Esophagus squamous epithelium (tissue), 4 donors: ENCODE measurements around the gene OOSP1.

Experiments
- POLR2A ChIP-seq, 4 donors: fragments of 450-650 bp; IDR thresholded peaks; one replicate each; pipeline ENCODE4 v1.6.1; 2017; ENCODE audit warnings: antibody characterized with exemption in 4 of 4, mild to moderate bottlenecking in 4 of 4, moderate library complexity in 3 of 4
- TF ChIP-seq, protein P1 (sequence below), 6 experiments: fragments of 450-650 bp in 4 of 6; fragments of 200-600 bp in 2 of 6; sonication (generic) in 2 of 6; IDR thresholded peaks; one replicate each; pipeline ENCODE4 v1.5.1; 2016 to 2019; ENCODE audit warnings: antibody characterized with exemption in 6 of 6, mild to moderate bottlenecking in 4 of 6, moderate library complexity in 4 of 6

DNA sequence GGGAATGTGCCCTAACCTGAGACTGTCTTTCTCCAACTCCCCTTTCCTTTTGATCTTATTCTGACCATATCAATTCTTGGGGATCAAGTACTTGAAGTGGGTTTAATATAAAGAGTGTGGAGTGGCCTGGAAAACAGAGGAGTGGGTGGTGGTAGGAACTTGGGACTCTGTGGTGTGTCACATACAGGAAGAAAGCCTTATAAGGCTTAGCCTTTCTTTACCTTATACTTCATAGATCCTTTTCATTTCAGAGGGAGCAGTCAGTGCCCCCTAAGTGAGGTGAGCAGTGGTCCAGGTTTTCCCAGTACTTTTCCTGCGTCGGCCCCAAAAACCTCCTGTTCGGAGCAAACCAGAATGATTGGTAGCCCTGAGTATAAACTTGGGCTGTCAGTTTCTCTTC lies 486 bp downstream of the OOSP1 start:
- TF ChIP-seq POLR2A (IDR thresholded peaks at IDR 0.05) = no peak
- TF ChIP-seq, protein P1, sequence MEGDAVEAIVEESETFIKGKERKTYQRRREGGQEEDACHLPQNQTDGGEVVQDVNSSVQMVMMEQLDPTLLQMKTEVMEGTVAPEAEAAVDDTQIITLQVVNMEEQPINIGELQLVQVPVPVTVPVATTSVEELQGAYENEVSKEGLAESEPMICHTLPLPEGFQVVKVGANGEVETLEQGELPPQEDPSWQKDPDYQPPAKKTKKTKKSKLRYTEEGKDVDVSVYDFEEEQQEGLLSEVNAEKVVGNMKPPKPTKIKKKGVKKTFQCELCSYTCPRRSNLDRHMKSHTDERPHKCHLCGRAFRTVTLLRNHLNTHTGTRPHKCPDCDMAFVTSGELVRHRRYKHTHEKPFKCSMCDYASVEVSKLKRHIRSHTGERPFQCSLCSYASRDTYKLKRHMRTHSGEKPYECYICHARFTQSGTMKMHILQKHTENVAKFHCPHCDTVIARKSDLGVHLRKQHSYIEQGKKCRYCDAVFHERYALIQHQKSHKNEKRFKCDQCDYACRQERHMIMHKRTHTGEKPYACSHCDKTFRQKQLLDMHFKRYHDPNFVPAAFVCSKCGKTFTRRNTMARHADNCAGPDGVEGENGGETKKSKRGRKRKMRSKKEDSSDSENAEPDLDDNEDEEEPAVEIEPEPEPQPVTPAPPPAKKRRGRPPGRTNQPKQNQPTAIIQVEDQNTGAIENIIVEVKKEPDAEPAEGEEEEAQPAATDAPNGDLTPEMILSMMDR (IDR thresholded peaks at IDR 0.05) = no peak
